A673 (cell line): ENCODE results near the gene ADA.

Source experiments
- EZH2 ChIP-seq: fragments of 200-600 bp; sonication (generic); IDR thresholded peaks from 2 replicates; pipeline ENCODE4 v1.6.1; 2017; ENCODE audit warnings: borderline replicate concordance, low read depth, mild to moderate bottlenecking, mixed read lengths, antibody characterized with exemption, low read length; ENCODE audit not compliant: poor library complexity, severe bottlenecking
- TF ChIP-seq, protein P1 (sequence below): fragments of 300-800, 200-600 bp; sonication (generic); conservative IDR thresholded peaks from 2 replicates; pipeline ENCODE4 v1.5.1; 2017; ENCODE audit warnings: low read depth, mild to moderate bottlenecking, antibody characterized with exemption, low read length, moderate library complexity, mixed read lengths

DNA sequence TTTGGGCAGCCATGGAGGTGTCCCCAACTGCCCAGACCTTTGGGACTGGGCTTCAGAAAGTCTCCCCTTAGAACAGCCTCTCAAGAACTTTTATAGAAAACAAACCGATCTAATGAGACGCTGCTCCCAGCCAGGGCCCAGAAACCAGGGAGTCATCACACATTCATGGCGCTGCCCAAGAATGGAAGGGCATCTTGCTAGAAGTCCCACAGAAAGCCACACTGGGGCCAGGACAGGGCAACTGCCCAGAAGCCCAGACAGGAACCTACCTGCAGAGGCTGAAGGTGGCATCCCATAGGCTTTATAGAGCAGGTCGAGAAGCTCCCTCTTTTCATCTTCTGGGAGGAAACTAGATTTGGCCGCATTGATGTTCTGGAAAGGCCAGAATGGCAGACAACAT, 31.5 kb downstream of the ADA start:
- TF ChIP-seq, protein P1, sequence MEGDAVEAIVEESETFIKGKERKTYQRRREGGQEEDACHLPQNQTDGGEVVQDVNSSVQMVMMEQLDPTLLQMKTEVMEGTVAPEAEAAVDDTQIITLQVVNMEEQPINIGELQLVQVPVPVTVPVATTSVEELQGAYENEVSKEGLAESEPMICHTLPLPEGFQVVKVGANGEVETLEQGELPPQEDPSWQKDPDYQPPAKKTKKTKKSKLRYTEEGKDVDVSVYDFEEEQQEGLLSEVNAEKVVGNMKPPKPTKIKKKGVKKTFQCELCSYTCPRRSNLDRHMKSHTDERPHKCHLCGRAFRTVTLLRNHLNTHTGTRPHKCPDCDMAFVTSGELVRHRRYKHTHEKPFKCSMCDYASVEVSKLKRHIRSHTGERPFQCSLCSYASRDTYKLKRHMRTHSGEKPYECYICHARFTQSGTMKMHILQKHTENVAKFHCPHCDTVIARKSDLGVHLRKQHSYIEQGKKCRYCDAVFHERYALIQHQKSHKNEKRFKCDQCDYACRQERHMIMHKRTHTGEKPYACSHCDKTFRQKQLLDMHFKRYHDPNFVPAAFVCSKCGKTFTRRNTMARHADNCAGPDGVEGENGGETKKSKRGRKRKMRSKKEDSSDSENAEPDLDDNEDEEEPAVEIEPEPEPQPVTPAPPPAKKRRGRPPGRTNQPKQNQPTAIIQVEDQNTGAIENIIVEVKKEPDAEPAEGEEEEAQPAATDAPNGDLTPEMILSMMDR: no peak
- TF ChIP-seq EZH2: no peak
